ENCODE measurements around the gene EPO. TPM values are rescaled to one million over a fixed set of nuclear protein-coding genes. Genes with fewer than 3 reads are reported as not detected.

The EPO gene
- total RNA-seq, 1 donor from 2014 or later: 0.22 TPM

Other genes starting within 250 kb of the EPO start
- gene TSC22D4, start 241.3 kb upstream of the EPO start, total RNA-seq (ENCODE audit: low replicate concordance): 45.3 and 57.6 TPM in 2 replicates
- 2.1 and 6.3 TPM in 2 replicates for gene NYAP1, start 236.5 kb upstream of the EPO start, total RNA-seq (ENCODE audit: low replicate concordance)
- gene AGFG2, start 181.3 kb upstream of the EPO start, total RNA-seq (ENCODE audit: low replicate concordance): 16.3 and 21.0 TPM in 2 replicates
- gene SAP25, start 146.6 kb upstream of the EPO start, total RNA-seq (ENCODE audit: low replicate concordance): 3.1 and 5.6 TPM in 2 replicates
- 64.5 and 66.7 TPM in 2 replicates for gene LRCH4, start 134.3 kb upstream of the EPO start, total RNA-seq (ENCODE audit: low replicate concordance)
- 0.76 and 0.77 TPM in 2 replicates for gene FBXO24, start 134.1 kb upstream of the EPO start, total RNA-seq (ENCODE audit: low replicate concordance)
- 11.6 and 152 TPM in 2 replicates for gene PCOLCE, start 118.1 kb upstream of the EPO start, total RNA-seq (ENCODE audit: low replicate concordance)
- 28.3 and 29.0 TPM in 2 replicates for gene MOSPD3, start 107.9 kb upstream of the EPO start, total RNA-seq (ENCODE audit: low replicate concordance)
- gene TFR2, start 78.9 kb upstream of the EPO start, total RNA-seq (ENCODE audit: low replicate concordance): 1.8 and 2.5 TPM in 2 replicates
- 1.8 and 2.4 TPM in 2 replicates for gene ACTL6B, start 64.0 kb upstream of the EPO start, total RNA-seq (ENCODE audit: low replicate concordance)
- 179 and 203 TPM in 2 replicates for gene GNB2, start 46.7 kb upstream of the EPO start, total RNA-seq (ENCODE audit: low replicate concordance)
- gene GIGYF1, start 26.2 kb upstream of the EPO start, total RNA-seq (ENCODE audit: low replicate concordance): 49.5 and 79.4 TPM in 2 replicates
- gene POP7, start 14.3 kb upstream of the EPO start, total RNA-seq (ENCODE audit: low replicate concordance): 39.2 and 41.0 TPM in 2 replicates
- gene ZAN, start 13.1 kb downstream of the EPO start, total RNA-seq (ENCODE audit: low replicate concordance): not detected in 2 replicates
- gene EPHB4, start 107.1 kb downstream of the EPO start, total RNA-seq (ENCODE audit: low replicate concordance): 69.3 and 78.4 TPM in 2 replicates
- 31.4 and 37.1 TPM in 2 replicates for gene SLC12A9, start 132.2 kb downstream of the EPO start, total RNA-seq (ENCODE audit: low replicate concordance)
- 78.9 and 84.7 TPM in 2 replicates for gene TRIP6, start 146.9 kb downstream of the EPO start, total RNA-seq (ENCODE audit: low replicate concordance)
- 168 and 239 TPM in 2 replicates for gene SRRT, start 154.6 kb downstream of the EPO start, total RNA-seq (ENCODE audit: low replicate concordance)
- 4.4 and 6.3 TPM in 2 replicates for gene UFSP1, start 169.2 kb downstream of the EPO start, total RNA-seq (ENCODE audit: low replicate concordance)
- 7.1 and 10.4 TPM in 2 replicates for gene ACHE, start 175.4 kb downstream of the EPO start, total RNA-seq (ENCODE audit: low replicate concordance)
- gene MUC3A, start 229.1 kb downstream of the EPO start, total RNA-seq (ENCODE audit: low replicate concordance): 8.2 and 23.5 TPM in 2 replicates
- gene MUC12, start 249.1 kb downstream of the EPO start, total RNA-seq (ENCODE audit: low replicate concordance): 0.50 and 1.6 TPM in 2 replicates